Amniotic stem cell (primary cell): ENCODE data around the gene SYNGR3.
"Not testable (repeated sequence)": the region's sequence is repeated elsewhere in the genome, so short reads cannot be mapped to it uniquely, and the experiment has no call there.

Source experiments
- DNase-seq: peaks from one replicate; lab custom pipeline; 2025; lab: John Stamatoyannopoulos, UW

Gene SYNGR3

GRCh38 chr16:2009164-2009711, 19.5 kb downstream of the SYNGR3 start:
- DNase-seq: no peak

- peak; percentile 50 for DNase-seq
Observed at GRCh38 chr16:2009791-2010510, 20.2 kb downstream of the SYNGR3 start, which contains the start of gene ZNF598. Gene ZNF598, minus strand, starts transcription at chr16:2009821.

GRCh38 chr16:2011726-2012125, 22.0 kb downstream of the SYNGR3 start:
- DNase-seq: not testable (repeated sequence)

- DNase-seq: no peak
Observed at GRCh38 chr16:2013527-2013926, 23.8 kb downstream of the SYNGR3 start.

GRCh38 chr16:2015117-2015946, 25.6 kb downstream of the SYNGR3 start:
- DNase-seq: no peak

DNA sequence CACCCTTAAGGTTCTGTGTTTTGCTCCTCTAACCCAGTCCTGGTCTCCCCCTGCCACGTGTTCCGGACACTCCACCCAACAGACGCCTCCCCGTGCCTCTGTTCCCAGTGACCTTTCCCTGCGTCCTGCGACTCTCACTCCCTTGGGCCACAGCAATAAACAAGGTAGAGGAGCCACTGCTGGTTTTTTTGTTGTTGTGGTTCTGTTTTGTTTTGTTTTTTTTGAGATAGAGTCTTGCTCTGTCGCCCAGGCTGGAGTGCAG, 26.1 kb downstream of the SYNGR3 start:
- DNase-seq: no peak

- DNase-seq: no peak
Observed at GRCh38 chr16:2016407-2016922, 26.7 kb downstream of the SYNGR3 start.

GRCh38 chr16:2019518-2019920, 29.7 kb downstream of the SYNGR3 start, which contains the start of gene NPW:
Gene NPW, plus strand, starts transcription at chr16:2019785.
- DNase-seq: no peak

DNA sequence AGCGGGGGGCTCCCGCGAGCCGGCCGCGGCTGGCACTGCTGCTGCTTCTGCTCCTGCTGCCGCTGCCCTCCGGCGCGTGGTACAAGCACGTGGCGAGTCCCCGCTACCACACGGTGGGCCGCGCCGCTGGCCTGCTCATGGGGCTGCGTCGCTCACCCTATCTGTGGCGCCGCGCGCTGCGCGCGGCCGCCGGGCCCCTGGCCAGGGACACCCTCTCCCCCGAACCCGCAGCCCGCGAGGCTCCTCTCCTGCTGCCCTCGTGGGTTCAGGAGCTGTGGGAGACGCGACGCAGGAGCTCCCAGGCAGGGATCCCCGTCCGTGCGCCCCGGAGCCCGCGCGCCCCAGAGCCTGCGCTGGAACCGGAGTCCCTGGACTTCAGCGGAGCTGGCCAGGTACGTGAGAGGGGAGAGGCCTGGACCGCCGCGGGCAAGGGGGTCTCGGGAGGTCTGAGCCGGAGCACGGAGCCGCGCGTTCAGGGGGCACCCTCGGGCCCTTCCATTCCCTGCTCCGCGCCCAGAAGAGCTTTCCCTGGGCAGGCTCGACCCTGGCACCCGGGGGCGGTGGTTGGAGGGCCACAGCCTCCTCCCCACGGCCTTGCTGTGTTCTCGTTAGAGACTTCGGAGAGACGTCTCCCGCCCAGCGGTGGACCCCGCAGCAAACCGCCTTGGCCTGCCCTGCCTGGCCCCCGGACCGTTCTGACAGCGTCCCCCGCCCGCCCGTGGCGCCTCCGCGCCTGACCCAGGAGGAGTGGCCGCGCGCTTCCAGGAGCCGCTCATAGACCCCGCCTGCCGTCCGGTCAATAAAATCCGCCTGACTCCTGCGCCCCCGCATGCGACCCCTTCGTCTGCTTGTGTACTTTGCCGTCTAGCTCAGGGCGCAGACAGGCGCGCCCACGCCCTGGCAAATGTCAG, 30.4 kb downstream of the SYNGR3 start:
- no peak for DNase-seq

DNA sequence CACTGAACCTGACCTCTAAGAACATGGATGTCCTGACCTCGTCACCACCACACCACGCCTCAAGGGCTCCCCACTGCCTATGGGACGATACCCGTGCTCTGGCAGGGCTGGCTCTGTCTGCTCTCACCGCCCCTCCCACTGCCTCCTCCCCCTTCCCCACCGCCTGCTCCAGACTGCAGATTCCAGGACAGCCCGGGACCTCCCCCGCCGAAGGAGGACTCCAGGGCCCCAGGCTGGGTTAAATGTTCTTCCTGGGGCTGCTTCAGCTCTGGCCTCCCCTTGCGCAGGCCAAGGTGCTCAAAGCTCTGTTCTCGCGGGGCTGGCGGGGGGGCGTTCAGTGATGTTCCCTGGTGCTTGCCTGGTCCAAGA, 32.9 kb downstream of the SYNGR3 start:
- no peak for DNase-seq

DNA sequence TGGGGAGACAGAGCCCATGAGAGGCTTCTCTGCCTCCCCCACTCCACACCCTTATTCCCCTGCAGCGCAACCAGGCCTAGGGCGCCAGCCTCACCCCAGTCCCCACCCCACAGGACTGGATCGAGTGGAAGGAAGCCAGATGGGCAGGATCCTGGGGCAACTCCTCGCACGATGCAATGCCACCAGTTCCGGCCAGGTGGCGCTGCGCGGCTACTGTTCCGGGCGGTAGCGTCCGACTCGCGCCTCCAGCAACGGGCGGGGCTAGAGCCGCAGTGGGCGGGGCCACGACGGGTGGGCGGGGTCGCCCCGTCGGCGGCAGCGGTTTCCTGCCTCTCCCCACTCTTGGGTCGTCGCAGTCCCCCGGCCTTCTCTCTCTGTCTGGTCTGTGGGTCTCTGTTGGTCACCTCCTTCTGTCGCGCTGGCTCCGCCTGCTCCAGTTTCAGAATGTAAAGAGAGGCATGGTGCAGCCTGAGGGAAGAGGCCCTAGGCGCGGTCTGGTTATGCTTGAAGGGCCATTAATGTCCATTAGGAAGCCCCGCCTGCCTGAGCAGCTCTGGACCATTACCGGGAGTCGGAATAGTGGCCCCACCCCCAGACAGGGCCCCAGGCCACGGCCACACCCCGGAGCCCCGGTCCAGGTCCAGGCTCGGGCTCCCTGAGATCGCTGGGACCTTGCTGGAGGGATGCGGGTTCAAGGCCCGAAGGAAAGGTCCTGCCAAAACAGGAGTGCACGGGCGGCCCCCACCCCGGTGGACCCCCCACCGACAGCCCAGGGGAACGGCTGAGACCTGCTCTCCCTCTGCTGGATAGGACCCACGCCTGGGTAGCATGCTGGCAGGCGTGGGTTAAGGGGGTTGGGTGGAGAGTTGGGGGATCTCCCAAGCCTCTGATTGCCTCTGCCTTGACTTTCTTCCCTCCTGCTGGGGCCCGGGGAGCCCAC, 33.6 kb downstream of the SYNGR3 start:
- DNase-seq: peak; percentile 64

GRCh38 chr16:2024032-2024420, 34.3 kb downstream of the SYNGR3 start:
- DNase-seq: no peak

GRCh38 chr16:2025251-2025650, 35.5 kb downstream of the SYNGR3 start:
- DNase-seq: no peak

DNA sequence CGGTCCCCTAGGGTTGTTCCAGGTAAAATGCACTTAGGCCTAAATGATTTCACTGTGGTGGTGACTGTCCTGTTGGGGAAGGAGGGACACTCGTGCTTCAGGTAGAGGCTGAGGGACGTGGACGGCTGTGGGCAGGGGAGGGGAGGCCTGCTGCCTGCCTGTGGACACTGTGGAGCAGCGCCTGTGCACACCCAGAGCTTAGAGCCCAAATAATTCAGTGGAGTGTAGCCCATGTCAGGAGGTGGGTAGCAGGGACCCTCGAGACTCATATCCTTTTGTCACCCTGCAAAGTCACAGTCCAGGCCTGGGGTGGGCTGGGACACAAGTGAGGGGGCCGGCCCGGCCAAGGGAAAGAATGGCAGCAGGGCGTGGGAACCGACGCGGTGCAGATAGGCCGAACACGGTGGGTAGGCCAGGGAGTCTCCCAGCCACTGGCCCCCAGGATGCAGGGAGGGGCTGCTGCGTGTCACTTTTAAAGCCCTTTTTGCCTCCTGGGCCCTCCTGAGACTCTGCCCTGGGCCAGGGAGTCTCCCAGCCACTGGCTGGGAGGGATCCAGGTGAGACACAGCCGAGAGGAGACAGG, 36.2 kb downstream of the SYNGR3 start:
- no peak for DNase-seq

DNA sequence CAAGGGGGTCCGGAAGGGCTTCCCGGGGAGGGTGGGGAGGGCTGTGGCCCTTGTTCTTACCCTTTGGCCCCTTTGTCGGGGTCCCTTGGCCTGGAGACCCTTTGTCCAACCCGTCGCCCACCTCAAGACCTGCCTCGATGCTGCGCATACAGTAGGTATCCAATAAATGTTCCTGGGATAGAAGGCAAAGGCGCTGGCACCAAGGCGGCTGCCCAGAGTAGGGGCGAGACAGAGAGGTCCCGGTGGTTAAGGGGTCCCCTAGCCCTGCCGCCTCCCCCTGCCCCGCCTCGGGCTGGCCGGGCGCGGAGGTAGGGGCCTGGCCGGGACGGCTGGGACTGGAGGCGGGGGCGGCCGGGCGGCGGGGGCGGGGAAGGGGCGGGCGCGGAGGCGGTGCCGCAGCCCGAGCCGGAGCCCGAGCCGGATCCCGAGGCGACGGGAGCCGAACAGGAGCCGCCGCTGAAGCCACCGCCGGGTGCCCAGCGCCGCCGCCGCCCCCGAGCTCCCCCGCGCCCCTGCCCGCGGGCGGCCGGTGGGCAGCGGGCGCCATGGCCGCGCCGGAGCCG, 36.8 kb downstream of the SYNGR3 start, which contains the start of gene NHERF2:
Gene NHERF2 (plus strand): TSS at position 442 of the 563 bp plus-strand sequence. CDS start 104 bp downstream, at position 546.
- no peak for DNase-seq

DNA sequence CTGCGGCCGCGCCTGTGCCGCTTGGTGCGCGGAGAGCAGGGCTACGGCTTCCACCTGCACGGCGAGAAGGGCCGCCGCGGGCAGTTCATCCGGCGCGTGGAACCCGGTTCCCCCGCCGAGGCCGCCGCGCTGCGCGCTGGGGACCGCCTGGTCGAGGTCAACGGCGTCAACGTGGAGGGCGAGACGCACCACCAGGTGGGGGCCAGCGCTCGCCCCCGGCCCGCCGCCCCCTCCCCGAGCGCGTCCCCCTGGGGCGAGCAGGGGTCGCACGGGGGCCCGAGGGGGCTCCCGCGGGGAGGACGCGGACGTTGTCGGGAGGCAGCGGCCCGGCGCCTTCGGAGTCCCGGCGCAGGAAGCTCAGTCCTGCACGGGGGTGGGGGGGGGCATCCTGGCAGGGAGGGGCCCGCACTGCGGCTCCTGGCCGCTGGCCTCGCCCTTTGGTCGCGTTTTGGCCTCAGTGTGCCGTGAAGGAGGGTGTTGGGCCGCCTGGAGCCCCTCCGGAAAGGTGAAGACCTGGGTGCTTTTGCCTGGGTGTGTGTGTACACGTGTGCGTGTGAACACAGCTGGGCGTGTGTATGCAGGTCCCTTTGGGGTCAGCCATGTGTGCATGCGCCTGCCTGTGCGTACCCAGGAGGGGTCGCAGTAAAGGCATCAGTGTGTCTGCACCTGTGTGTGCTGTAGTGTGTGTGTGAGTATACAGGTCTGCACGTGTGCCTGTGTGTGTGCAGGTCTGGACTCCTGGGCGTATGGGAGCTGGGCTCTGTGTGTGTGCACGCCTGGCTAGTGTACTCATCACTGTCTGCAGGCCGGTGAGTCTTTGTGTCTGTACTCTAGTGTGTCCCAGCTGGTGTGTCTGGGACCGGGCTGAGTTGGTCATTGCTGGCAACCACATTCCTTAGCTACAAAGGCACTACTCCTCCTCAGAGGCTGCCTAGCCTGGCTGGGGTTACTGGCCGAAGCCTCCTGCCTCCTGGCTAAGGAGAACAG, 37.5 kb downstream of the SYNGR3 start:
- DNase-seq: no peak

DNA sequence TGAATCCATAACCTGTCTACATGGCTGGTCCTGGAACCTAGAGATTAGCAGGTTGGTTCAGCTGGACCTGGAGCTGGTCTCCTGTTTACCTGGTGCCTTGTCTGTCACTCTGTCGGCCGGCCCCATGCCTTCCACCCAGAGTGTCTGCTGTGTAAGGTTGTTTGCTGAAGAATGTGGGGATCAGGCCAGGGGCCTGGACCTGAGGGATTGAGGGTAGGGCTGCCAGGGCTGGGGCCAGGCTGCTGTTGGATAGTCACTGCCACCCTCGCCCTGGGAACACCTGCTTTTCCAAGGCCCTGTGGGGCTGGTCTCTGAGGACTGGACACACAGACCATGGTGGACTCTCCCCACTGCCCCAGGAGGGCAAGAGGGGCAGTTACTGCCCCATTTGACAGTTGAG, 38.4 kb downstream of the SYNGR3 start:
- DNase-seq: no peak

DNA sequence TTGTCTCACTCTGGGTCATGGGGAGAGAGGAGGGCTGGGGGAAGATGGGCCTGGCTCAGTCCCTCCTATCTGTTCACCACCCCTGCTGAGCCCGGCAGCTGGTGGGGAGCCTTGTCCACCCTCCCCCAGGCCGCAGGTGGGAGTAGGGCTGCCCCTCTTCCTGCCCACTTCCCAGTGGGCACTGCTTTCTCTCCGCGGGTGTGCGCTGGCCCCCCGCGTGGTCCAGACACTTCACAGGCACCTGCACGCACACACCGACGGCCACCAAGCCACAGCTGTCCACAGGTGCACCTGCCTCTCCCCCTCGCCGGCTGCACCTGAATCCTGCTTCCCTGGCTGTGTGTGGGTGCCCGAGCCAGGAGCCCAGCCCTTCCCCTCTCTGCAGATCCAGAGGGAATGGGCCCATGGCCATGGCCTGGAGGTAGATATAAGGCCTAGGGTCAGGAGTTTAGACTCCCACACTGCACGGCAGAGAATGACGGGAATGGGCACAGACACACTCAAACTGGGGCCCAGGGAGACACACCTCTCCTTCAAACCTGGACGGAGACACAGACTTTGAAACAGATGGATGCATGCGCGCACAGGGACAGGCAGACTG, 39.0 kb downstream of the SYNGR3 start:
- no peak for DNase-seq
